H9 (cell line): ENCODE data around the gene MMS19. TPM values are rescaled to one million over a fixed set of nuclear protein-coding genes. Genes with fewer than 3 reads are reported as not detected.

Experiments
- DNase-seq: peaks from one replicate; pipeline ENCODE4 v3.0.0-alpha.2; 2017
- H2AFZ ChIP-seq: one replicate; pipeline ENCODE4 v1.6.1; 2013; ENCODE audit warnings: mild to moderate bottlenecking, low read length, control low read depth, moderate library complexity
- H2AK5ac ChIP-seq: 2 replicates; pipeline ENCODE4 v1.6.1; 2013; ENCODE audit warnings: low read length, control low read depth, mixed read lengths; ENCODE audit not compliant: insufficient read length
- H2BK120ac ChIP-seq: one replicate; pipeline ENCODE4 v1.6.1; 2013; ENCODE audit warnings: low read depth, mild to moderate bottlenecking, low read length, control low read depth, inconsistent platforms; ENCODE audit not compliant: poor library complexity, severe bottlenecking
- H2BK12ac ChIP-seq: 2 replicates; pipeline ENCODE4 v1.6.1; 2013; ENCODE audit warnings: low read length, control low read depth, mixed read lengths, low read depth; ENCODE audit not compliant: insufficient read length
- H2BK15ac ChIP-seq: 2 replicates; pipeline ENCODE4 v1.6.1; 2013; ENCODE audit warnings: low read depth, low read length, control low read depth
- H2BK20ac ChIP-seq: one replicate; pipeline ENCODE4 v1.6.1; 2013; ENCODE audit warnings: low read depth, mild to moderate bottlenecking, low read length, control low read depth, inconsistent platforms; ENCODE audit not compliant: poor library complexity, severe bottlenecking
- H2BK5ac ChIP-seq: 2 replicates; pipeline ENCODE4 v1.6.1; 2013; ENCODE audit warnings: low read length, control low read depth, mixed read lengths; ENCODE audit not compliant: insufficient read length
- H3K14ac ChIP-seq: 2 replicates; pipeline ENCODE4 v1.6.1; 2013; ENCODE audit warnings: low read length, control low read depth; ENCODE audit not compliant: insufficient read depth
- H3K18ac ChIP-seq: 2 replicates; pipeline ENCODE4 v1.6.1; 2013; ENCODE audit warnings: low read depth, mild to moderate bottlenecking, mixed read lengths, low read length, control low read depth; ENCODE audit not compliant: insufficient read length
- H3K23ac ChIP-seq: 2 replicates; pipeline ENCODE4 v1.6.1; 2013; ENCODE audit warnings: low read length, control low read depth, mixed read lengths, low read depth; ENCODE audit not compliant: insufficient read length
- H3K23me2 ChIP-seq: 2 replicates; pipeline ENCODE4 v1.6.1; 2013; ENCODE audit warnings: low read depth, mild to moderate bottlenecking, mixed read lengths, low read length, control low read depth; ENCODE audit not compliant: insufficient read length, poor library complexity, severe bottlenecking
- H3K27ac ChIP-seq: 2 replicates; pipeline ENCODE4 v1.5.1; 2013; ENCODE audit warnings: low read length, control low read depth, mixed read lengths, low read depth; ENCODE audit not compliant: insufficient read length
- H3K27me3 ChIP-seq: 2 replicates; pipeline ENCODE4 v1.6.1; 2013; ENCODE audit warnings: low read length, control low read depth, inconsistent platforms; ENCODE audit not compliant: insufficient read depth
- H3K4ac ChIP-seq: 2 replicates; pipeline ENCODE4 v1.6.1; 2013; ENCODE audit warnings: low read depth, mild to moderate bottlenecking, control low read depth, inconsistent platforms, low read length, moderate library complexity
- H3K4me1 ChIP-seq: 2 replicates; pipeline ENCODE4 v1.6.1; 2013; ENCODE audit warnings: low read length, control low read depth, inconsistent platforms; ENCODE audit not compliant: insufficient read depth
- H3K4me2 ChIP-seq: 2 replicates; pipeline ENCODE4 v1.6.1; 2013; ENCODE audit warnings: low read length, control low read depth, mixed read lengths; ENCODE audit not compliant: insufficient read length, insufficient read depth
- H3K56ac ChIP-seq: 2 replicates; pipeline ENCODE4 v1.6.1; 2013; ENCODE audit warnings: low read depth, mild to moderate bottlenecking, mixed read lengths, low read length, control low read depth; ENCODE audit not compliant: insufficient read length
- H3K79me1 ChIP-seq: 2 replicates; pipeline ENCODE4 v1.6.1; 2013; ENCODE audit warnings: low read depth, mild to moderate bottlenecking, moderate library complexity, low read length, control low read depth, inconsistent platforms; ENCODE audit not compliant: insufficient read depth, poor library complexity, severe bottlenecking
- H3K79me2 ChIP-seq: 2 replicates; pipeline ENCODE4 v1.6.1; 2013; ENCODE audit warnings: low read length, control low read depth, inconsistent platforms; ENCODE audit not compliant: insufficient read depth
- H3K9ac ChIP-seq: 2 replicates; pipeline ENCODE4 v1.6.1; 2013; ENCODE audit warnings: low read length, control low read depth, mixed read lengths; ENCODE audit not compliant: insufficient read length; ENCODE audit errors: extremely low read depth
- H3K9me3 ChIP-seq: one replicate; pipeline ENCODE4 v1.6.1; 2013; ENCODE audit warnings: low read depth, low read length, inconsistent platforms; ENCODE audit not compliant: control insufficient read depth
- H3T11ph ChIP-seq: one replicate; pipeline ENCODE4 v1.6.1; 2013; ENCODE audit warnings: mild to moderate bottlenecking, low read length, control low read depth, inconsistent platforms
- H4K20me1 ChIP-seq: one replicate; pipeline ENCODE4 v1.6.1; 2013; ENCODE audit not compliant: control insufficient read depth, insufficient read length, insufficient read depth
- H4K5ac ChIP-seq: 2 replicates; pipeline ENCODE4 v1.6.1; 2013; ENCODE audit warnings: low read depth, mild to moderate bottlenecking, mixed read lengths, low read length, control low read depth; ENCODE audit not compliant: insufficient read length
- H4K8ac ChIP-seq: replicated peaks from 2 replicates; pipeline ENCODE4 v1.6.1; 2013; ENCODE audit warnings: low read length, control low read depth, mixed read lengths, low read depth; ENCODE audit not compliant: insufficient read length
- H4K91ac ChIP-seq: 2 replicates; pipeline ENCODE4 v1.6.1; 2013; ENCODE audit warnings: low read depth, mild to moderate bottlenecking, moderate library complexity, mixed read lengths, low read length, control low read depth; ENCODE audit not compliant: insufficient read length
- H3K27ac Mint-ChIP-seq, 3 experiments: 2 replicates in 2 of 3; 3 replicates in 1 of 3; pipeline ENCODE4 v1.8.0; 2020 to 2021; ENCODE audit warnings: mixed read lengths in 3 of 3, mild to moderate bottlenecking in 1 of 3, moderate library complexity in 1 of 3
- H3K27me3 Mint-ChIP-seq: 2 replicates; pipeline ENCODE4 v1.8.0; 2021; ENCODE audit warnings: low read depth, mild to moderate bottlenecking, moderate library complexity, mixed read lengths
- H3K36me3 Mint-ChIP-seq, 3 experiments: 2 replicates in 2 of 3; 3 replicates in 1 of 3; pipeline ENCODE4 v1.8.0; 2020 to 2021; ENCODE audit warnings: low read depth in 3 of 3, mixed read lengths in 3 of 3; ENCODE audit not compliant: insufficient read depth in 1 of 3
- H3K4me1 Mint-ChIP-seq, 2 experiments: 2 replicates each; pipeline ENCODE4 v1.8.0; 2020; ENCODE audit warnings: mixed read lengths in 2 of 2
- H3K4me3 Mint-ChIP-seq, 2 experiments: 2 replicates in 1 of 2; 3 replicates in 1 of 2; pipeline ENCODE4 v1.8.0; 2020 to 2021; ENCODE audit warnings: mild to moderate bottlenecking in 2 of 2, mixed read lengths in 2 of 2, moderate library complexity in 1 of 2
- H3K9me3 Mint-ChIP-seq, 2 experiments: 2 replicates in 1 of 2; 3 replicates in 1 of 2; pipeline ENCODE4 v1.8.0; 2020; ENCODE audit warnings: mild to moderate bottlenecking in 2 of 2, mixed read lengths in 2 of 2, moderate library complexity in 1 of 2
- CTCF ChIP-seq: fragments of 200-600 bp; sonication (generic); conservative IDR thresholded peaks from 3 replicates; pipeline ENCODE4 v1.8.0; 2021; ENCODE audit warnings: antibody characterized with exemption, mild to moderate bottlenecking
- WGBS: extraction: QIAGEN DNeasy Blood & Tissue Kit; methylation state at CpG from one replicate; pipeline ENCODE4 v1.1.7; 2013; ENCODE audit warnings: missing lambda C conversion rate, low lambda C conversion rate, mixed read lengths; ENCODE audit not compliant: insufficient read length; ENCODE audit errors: extremely low coverage; 5-methylcytosine and 5-hydroxymethylcytosine counted together
- total RNA-seq: library from RNA; stranded (reverse); gene quantifications from 2 replicates; pipeline ENCODE4 v1.2.1, GENCODE V29; 2021

MMS19 gene
- total RNA-seq, 1 experiment from 2014 or later, result 102 TPM

- Histone ChIP-seq H3K79me2 (no peaks in the 10 kb centered on the region), H3K23ac (no peak overlapping the region), H2BK15ac (no peak overlapping the region), H4K5ac (no peak overlapping the region), H3K79me1 (no peaks in the 10 kb centered on the region), H3K4me1 (no peaks in the 10 kb centered on the region), H3K4ac (no peak overlapping the region), H3K27ac (no peak overlapping the region), H3K9me3 (no peaks in the 10 kb centered on the region), H3K18ac (no peak overlapping the region), H3K4me2 (no peak overlapping the region), H2BK20ac (no peak overlapping the region), H2BK12ac (no peak overlapping the region), H4K20me1 (no peaks in the 10 kb centered on the region), H2AFZ (no peak overlapping the region), H4K91ac (no peak overlapping the region), H2BK120ac (no peak overlapping the region), H3K23me2 (no peaks in the 10 kb centered on the region), H3K14ac (no peak overlapping the region), H3K9ac (no peak overlapping the region), H3K27me3 (no peaks in the 10 kb centered on the region), H2BK5ac (no peak overlapping the region), H2AK5ac (no peak overlapping the region), H3K56ac (no peak overlapping the region), H3T11ph (no peak overlapping the region), H4K8ac (no peak overlapping the region)
- no peaks in the 10 kb centered on the region for H3K27me3 Mint-ChIP-seq
- no peak overlapping the region for H3K27ac Mint-ChIP-seq
- no peak for DNase-seq
- no peak for TF ChIP-seq CTCF
- H3K4me1 Mint-ChIP-seq, result peaks cover 14 to 24% of the 10 kb centered on the region in 2 experiments
- H3K9me3 Mint-ChIP-seq, result no peaks in the 10 kb centered on the region
- no peak overlapping the region for H3K4me3 Mint-ChIP-seq
- WGBS, result no CpG with 5 or more reads among the region's 1 CpG
- H3K36me3 Mint-ChIP-seq, result no peaks in the 10 kb centered on the region
Observed at GRCh38 chr10:97508342-97508741, 10.1 kb upstream of the MMS19 start.
